ENCODE data around the gene ZSCAN10.

The ZSCAN10 gene

GRCh38 chr16:3046641-3047386 lies 52.3 kb downstream of the ZSCAN10 start:
- DNase-seq (ENCODE audit: low read depth): no peak

DNA sequence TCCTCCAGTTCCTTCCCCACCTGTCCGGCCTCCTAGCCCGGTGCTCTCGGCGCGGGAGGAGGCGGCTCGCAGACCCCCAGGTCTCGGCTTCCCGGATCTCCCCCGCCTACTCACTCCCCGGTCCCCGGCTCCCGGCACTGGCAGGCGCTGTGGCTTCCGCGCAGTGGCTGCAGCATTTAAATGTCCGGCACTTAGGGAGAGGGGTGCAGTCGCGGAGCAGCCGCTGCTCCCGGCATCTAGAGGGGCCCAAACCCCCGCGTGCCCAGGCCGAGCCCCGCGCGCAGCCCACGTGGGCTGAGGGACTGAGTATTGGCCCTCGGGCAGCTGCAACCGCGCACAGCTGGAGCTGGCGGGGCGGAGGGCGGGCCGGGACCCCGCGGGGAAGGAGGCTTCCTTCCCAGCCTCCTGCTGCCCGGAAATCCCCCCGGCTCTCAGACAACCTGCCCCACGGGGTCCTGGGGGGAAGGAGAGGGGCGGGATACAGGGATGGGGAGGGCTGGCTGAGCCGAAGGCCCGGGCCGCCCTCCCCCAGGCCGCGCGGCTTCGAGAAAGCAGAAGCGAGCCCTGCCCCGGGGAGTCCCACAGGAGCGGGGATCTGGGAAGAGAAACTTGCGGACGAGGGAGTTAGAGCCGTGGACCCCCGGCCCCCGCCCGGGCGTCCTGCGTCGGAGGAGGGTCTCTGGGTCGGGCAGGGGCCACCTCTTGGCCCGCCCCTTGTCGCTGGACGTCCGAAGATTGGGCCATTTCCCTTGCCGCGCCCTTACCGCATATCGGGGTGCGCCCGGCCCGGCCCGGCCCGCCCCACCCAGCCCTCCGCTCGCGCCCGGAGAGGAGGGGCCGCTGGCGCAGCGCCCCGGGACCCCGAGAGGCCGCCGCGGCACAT lies 53.1 kb downstream of the ZSCAN10 start, which contains the start of gene MMP25:
Gene MMP25 (plus strand): TSS at position 804 of the 883 bp plus-strand sequence. CDS start 357 bp downstream, outside the sequence.
- DNase-seq (ENCODE audit: low read depth): no peak

DNA sequence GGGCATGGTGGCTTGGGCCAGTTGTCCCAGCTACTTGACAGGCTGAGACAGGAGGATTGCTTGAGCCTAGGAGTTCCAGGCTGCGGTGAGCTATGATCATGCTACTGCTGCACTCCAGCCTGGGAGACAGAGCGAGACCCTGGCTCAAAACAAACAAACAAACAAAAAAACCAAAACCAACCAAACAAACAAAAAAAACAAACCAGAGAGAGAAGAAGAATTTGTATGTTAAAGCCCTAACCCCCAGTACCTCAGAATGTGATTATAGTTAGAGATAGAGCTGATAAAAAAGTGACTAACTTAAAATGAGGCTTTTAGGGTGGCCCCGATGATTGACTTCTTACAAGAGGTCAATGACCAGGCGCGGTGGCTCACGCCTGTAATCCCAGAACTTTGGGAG lies 54.4 kb downstream of the ZSCAN10 start:
- no peak for DNase-seq (ENCODE audit: low read depth)

DNA sequence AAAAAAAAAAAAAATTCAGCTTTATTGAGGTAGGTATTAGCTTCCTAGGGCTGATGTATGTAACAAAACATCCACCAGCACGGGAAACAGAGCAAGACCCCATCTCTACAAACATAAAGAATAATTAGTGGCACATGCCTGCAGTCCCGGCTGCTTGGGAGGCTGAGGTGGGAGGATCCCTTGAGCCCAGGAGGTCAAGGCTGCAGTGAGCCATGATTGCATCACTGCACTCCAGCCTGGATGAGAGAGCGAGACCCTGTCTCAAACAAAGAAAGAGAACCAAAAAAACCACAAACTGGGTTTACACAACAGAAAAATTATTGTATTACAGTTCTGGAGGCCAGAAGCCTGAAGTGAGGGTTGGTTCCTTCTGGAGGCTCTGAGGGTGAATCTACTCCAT lies 56.7 kb downstream of the ZSCAN10 start:
- no peak for DNase-seq (ENCODE audit: low read depth)

- no peak for DNase-seq (ENCODE audit: low read depth)
These were observed 60.2 kb downstream of the ZSCAN10 start for GRCh38 chr16:3038896-3039295.

Data from GM04504 (cell line).